Fibroblast of villous mesenchyme (primary cell): ENCODE measurements around the gene RXRA. TPM values are rescaled to one million over a fixed set of nuclear protein-coding genes. Genes with fewer than 3 reads are reported as not detected.

ENCODE experiments used
- DNase-seq: peaks from one replicate; pipeline ENCODE4 v3.0.0-alpha.2; 2010; ENCODE audit warnings: low read depth
- H3K4me3 ChIP-seq: 2 replicates; pipeline ENCODE4 v1.5.1; 2011; ENCODE audit warnings: low read depth, mild to moderate bottlenecking, low read length
- CTCF ChIP-seq: IDR thresholded peaks from 2 replicates; pipeline ENCODE4 v1.5.1; 2012; ENCODE audit warnings: low read depth, mild to moderate bottlenecking, low read length; ENCODE audit not compliant: insufficient read depth
- total RNA-seq: library from RNA; depleted of rRNA; stranded (reverse); fragments of >200 nt; gene quantifications from 2 replicates; pipeline ENCODE4 v1.2.3, GENCODE V29; 2012

Gene RXRA
- total RNA-seq, 1 donor = 16.0 TPM

DNA sequence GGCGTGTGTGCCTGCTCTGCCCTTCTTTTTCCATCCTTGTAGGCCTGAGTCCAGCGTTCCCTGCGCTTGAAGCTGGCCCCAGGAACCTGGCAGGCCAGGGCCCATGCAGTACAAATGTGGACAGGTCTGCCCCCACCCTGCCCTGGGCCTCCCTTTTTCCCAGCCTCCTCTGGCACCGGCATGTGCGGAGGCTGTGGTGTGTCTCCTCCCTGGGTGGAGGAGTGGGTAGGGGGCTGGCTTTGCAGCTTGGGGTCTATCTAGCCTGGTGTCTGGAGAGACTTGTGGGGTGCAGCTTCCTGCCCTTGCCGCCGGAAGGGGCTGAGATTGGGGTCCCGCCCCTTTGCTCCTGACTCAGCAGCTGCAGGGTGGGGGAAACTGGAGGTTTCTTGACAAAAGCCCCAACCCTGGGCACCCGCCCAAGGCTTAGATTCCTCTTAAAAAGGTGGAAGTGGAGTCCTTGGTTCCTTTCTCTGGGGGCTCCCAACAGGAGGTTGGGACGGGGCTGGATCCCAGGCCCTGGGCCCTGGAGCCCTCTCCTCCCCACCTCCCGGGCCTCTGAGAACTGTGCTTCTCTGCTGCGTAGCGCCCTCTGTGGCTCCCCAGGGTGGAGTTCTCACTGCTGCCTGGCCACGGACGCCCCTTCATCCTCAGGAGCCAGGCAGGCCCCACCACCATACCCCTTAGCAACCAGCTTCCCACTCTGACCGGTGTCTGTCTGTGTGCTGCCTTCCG is 18.0 kb downstream of the RXRA start:
- no peak for DNase-seq
- TF ChIP-seq CTCF = no peak
- H3K4me3 ChIP-seq = no peak overlapping the region

DNA sequence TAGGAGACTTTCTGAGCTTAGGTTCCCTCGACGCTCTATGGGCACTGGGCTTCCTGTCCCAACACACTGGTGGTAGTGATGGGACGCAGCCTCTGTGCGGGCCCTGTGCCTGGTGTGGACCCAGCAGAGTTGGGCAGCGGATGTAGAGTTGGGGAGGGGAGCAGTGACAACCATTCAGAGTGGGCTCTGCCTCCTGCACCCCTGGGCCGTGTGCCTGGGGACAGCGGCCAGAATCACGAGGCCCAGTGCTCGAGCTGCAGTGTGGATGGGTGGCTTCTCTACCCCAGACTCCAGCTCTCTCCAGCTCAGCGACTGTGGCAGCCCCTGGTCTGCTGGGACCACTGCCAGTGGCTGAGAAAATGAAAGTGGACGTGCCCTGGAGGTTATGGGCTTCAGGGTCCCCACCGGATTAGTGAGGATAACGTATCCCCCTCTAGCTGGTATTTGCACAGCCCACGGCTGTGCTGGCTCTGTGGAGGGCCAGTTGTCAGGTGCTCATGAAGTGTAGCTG is 18.6 kb downstream of the RXRA start:
- no peak for DNase-seq
- H3K4me3 ChIP-seq = no peak overlapping the region
- no peak for TF ChIP-seq CTCF

- no peak overlapping the region for H3K4me3 ChIP-seq
- no peak for TF ChIP-seq CTCF
- no peak for DNase-seq
These were observed 19.5 kb downstream of the RXRA start for GRCh38 chr9:134345737-134346136.

GRCh38 chr9:134346151-134346550 is 19.9 kb downstream of the RXRA start:
- no peak overlapping the region for H3K4me3 ChIP-seq
- TF ChIP-seq CTCF = no peak
- DNase-seq = no peak

DNA sequence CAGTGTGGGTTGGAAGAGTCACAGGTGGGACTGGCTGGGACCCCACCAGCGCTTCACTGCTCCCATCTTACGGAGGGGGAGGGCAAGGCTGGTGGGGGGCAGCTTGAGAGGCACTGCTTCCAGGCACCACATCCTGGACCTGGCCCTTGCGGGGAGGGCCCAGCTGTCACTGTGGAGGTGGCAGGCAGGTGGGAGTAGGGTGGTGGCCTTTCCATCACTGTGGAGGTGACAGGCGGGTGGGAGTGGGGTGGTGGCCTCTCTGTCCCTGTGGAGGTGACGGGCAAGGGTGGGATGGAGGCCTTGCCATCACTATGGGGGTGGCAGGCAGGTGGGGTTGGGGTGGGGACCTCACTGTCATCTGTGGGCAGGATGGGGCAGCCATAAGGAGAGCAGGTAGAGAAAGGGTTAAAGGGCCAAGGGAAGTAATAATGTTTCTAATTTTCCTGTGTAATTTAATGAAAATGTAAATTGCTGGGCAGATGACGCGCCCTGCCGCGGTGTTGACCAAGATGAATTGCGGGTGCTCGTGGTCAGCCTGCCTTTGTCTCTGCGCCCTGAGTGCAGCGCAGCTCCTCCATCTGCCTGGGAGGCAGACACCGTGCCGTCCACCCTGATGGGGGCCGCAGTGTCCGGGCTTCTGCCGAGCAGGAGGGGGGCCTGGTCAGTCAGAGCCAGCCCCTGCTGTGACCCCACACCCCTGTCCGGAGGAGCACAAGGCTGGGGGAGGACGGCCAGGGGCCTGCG is 20.8 kb downstream of the RXRA start:
- no peak overlapping the region for H3K4me3 ChIP-seq
- DNase-seq = no peak
- no peak for TF ChIP-seq CTCF

- no peak for TF ChIP-seq CTCF
- no peak for DNase-seq
- no peak overlapping the region for H3K4me3 ChIP-seq
These were observed 21.7 kb downstream of the RXRA start for GRCh38 chr9:134347996-134348395.
